ENCODE results near the gene PDE6G.

GRCh38 chr17:81630274-81630673 lies 26.1 kb downstream of the PDE6G start:
- TF ChIP-seq CTCF (IDR thresholded peaks at IDR 0.05) (no peak), POLR2A (IDR thresholded peaks at IDR 0.05) (no peak)

Data from uterus (tissue), 2 donors.